GM12878 (cell line): ENCODE measurements around the gene P3H3. TPM values are rescaled to one million over a fixed set of nuclear protein-coding genes. Genes with fewer than 3 reads are reported as not detected.
A peak's percentile ranks its signal among the peaks of the same experiment; 100 is the strongest.

Experiments
- BCL3 ChIP-seq: IDR thresholded peaks from 2 replicates; pipeline ENCODE4 v1.6.1; 2011; ENCODE audit warnings: borderline replicate concordance, low read depth, mild to moderate bottlenecking, moderate library complexity, low read length; ENCODE audit not compliant: insufficient read depth, poor library complexity, severe bottlenecking
- BRCA1 ChIP-seq: IDR thresholded peaks from 2 replicates; pipeline ENCODE4 v1.6.1; 2011; ENCODE audit warnings: low read depth, low read length, improper control_type of control experiment
- CHD2 ChIP-seq: IDR thresholded peaks from 2 replicates; pipeline ENCODE4 v1.6.1; 2011; ENCODE audit warnings: low read depth, low read length, improper control_type of control experiment, borderline replicate concordance
- CREB1 ChIP-seq: IDR thresholded peaks from 2 replicates; pipeline ENCODE4 v1.6.1; 2012; ENCODE audit warnings: low read depth, mild to moderate bottlenecking, inconsistent platforms
- ETV6 ChIP-seq, 2 experiments: fragments of 450-650 bp in 1 of 2; IDR thresholded peaks in 1 of 2; conservative IDR thresholded peaks in 1 of 2; 2 replicates each; pipeline ENCODE4 v1.6.1; 2014; ENCODE audit warnings: antibody characterized with exemption in 1 of 2, borderline replicate concordance in 1 of 2, low read depth in 1 of 2, mild to moderate bottlenecking in 1 of 2, moderate library complexity in 1 of 2
- HDGF ChIP-seq: fragments of 450-650 bp; IDR thresholded peaks from 2 replicates; pipeline ENCODE4 v1.6.1; 2016; ENCODE audit warnings: antibody characterized with exemption
- IRF3 ChIP-seq: fragments of 450-650 bp; IDR thresholded peaks from 2 replicates; pipeline ENCODE4 v1.6.1; 2014; ENCODE audit warnings: mild to moderate bottlenecking
- POLR2AphosphoS2 ChIP-seq: IDR thresholded peaks from 2 replicates; pipeline ENCODE4 v1.6.1; 2011; ENCODE audit warnings: low read depth, mild to moderate bottlenecking, low read length, improper control_type of control experiment, moderate library complexity
- RB1 ChIP-seq: fragments of 450-650 bp; formaldehyde crosslinking; IDR thresholded peaks from 2 replicates; pipeline ENCODE4 v1.6.1; 2017; ENCODE audit warnings: mild to moderate bottlenecking, borderline replicate concordance
- RELA ChIP-seq: fragments of 450-650 bp; IDR thresholded peaks from 2 replicates; pipeline ENCODE4 v1.8.0; 2014; ENCODE audit warnings: borderline replicate concordance; ENCODE audit not compliant: partially characterized antibody
- SIN3A ChIP-seq: IDR thresholded peaks from 2 replicates; pipeline ENCODE4 v1.6.1; 2012; ENCODE audit warnings: low read depth, low read length, improper control_type of control experiment
- SMAD5 ChIP-seq: IDR thresholded peaks from 2 replicates; pipeline ENCODE4 v1.6.1; 2016; ENCODE audit warnings: antibody characterized with exemption, low read depth
- SP1 ChIP-seq: IDR thresholded peaks from one replicate; pipeline ENCODE4 v1.6.1; 2011; ENCODE audit warnings: low read depth, low read length
- SRF ChIP-seq, 2 experiments: IDR thresholded peaks; 2 replicates each; pipeline ENCODE4 v1.6.1; 2011; ENCODE audit warnings: low read depth in 2 of 2, low read length in 2 of 2, mild to moderate bottlenecking in 1 of 2, moderate library complexity in 1 of 2
- USF2 ChIP-seq: IDR thresholded peaks from 2 replicates; pipeline ENCODE4 v1.6.1; 2011; ENCODE audit warnings: low read depth, low read length, improper control_type of control experiment, borderline replicate concordance
- WRNIP1 ChIP-seq: IDR thresholded peaks from 2 replicates; pipeline ENCODE4 v1.6.1; 2011; ENCODE audit warnings: low read depth, low read length, improper control_type of control experiment, borderline replicate concordance
- YY1 ChIP-seq: IDR thresholded peaks from 2 replicates; pipeline ENCODE4 v1.6.1; 2011; ENCODE audit warnings: low read depth, mild to moderate bottlenecking, low read length
- ZNF687 ChIP-seq: fragments of 450-650 bp; IDR thresholded peaks from 2 replicates; pipeline ENCODE4 v1.6.1; 2017; ENCODE audit warnings: mild to moderate bottlenecking, moderate library complexity
- polyA plus RNA-seq, 11 experiments: library from polyadenylated mRNA; depleted of rRNA in 4 of 11; unstranded in 6 of 11; stranded (reverse) in 5 of 11; fragments of >200 nt; fragmentation: Nextera tagmentation in 4 of 11; fragmentation: Illumina TruSeq in 1 of 11; extraction: Ambion mirVana in 4 of 11; extraction: Trizol in 1 of 11; gene quantifications; 1 replicate in 1 of 11; 2 replicates in 10 of 11; pipeline versions ENCODE4 v1.2.1 to v1.2.3, GENCODE V29; 2011 to 2016; ENCODE audit warnings: inconsistent platforms in 2 of 11, missing spikeins in 2 of 11, low read depth in 1 of 11
- total RNA-seq, 4 experiments: library from RNA; depleted of rRNA in 3 of 4; stranded (reverse); fragments of >200 nt in 3 of 4; fragmentation: Illumina TruSeq in 1 of 4; extraction: Trizol in 1 of 4; gene quantifications; 2 replicates each; pipeline versions ENCODE4 v1.2.1 to v1.2.3, GENCODE V29; 2013 to 2021

P3H3 gene
- total and polyA plus RNA-seq, 10 of the 15 experiments (the other 5 are each of a cell fraction or from before 2014, with no cell fraction given): 0.03 to 0.21 (median 0.05) TPM; not detected in 7

- TF ChIP-seq ETV6 (conservative IDR thresholded peaks at IDR 0.05 in 1 of 2, IDR thresholded peaks at IDR 0.05 in 1 of 2; ENCODE audit: borderline replicate concordance in 1 of 2, low read depth in 1 of 2): no peak
- no peak for TF ChIP-seq USF2
- no peak for TF ChIP-seq WRNIP1
- 0 out of 2 replicates have a peak, but pooled peaks have one; percentile 34 for TF ChIP-seq CHD2
- TF ChIP-seq BCL3: peak; percentile 61
- peak; percentile 3; the same call in 1 of the 2 replicates for TF ChIP-seq SMAD5
- peak; percentile 85 for TF ChIP-seq POLR2AphosphoS2
- TF ChIP-seq SIN3A: peak; percentile 82
- TF ChIP-seq HDGF: 0 out of 2 replicates have a peak, but pooled peaks have one; percentile 35
- TF ChIP-seq SP1: peak; percentile 63
- peak; percentile 16 for TF ChIP-seq RELA
- no peak for TF ChIP-seq IRF3
- TF ChIP-seq BRCA1: no peak
- TF ChIP-seq RB1: no peak
- TF ChIP-seq CREB1: peak; percentile 26; the same call in 1 of the 2 replicates
- no peak for TF ChIP-seq ZNF687
- TF ChIP-seq YY1: peak; percentile 72; the same call in 1 of the 2 replicates
- 0 out of 4 replicates have a peak, but pooled peaks of 1 of the 2 experiments have one; percentile 5 for TF ChIP-seq SRF (IDR thresholded peaks at IDR 0.05; ENCODE audit: low read depth in 2 of 2, low read length in 2 of 2)
These were observed 44.2 kb downstream of the P3H3 start (continued) for GRCh38 chr12:6872073-6873048.
